GM19239 (cell line): ENCODE measurements around the gene CXorf58.
"Not testable (repeated sequence)": the region's sequence is repeated elsewhere in the genome, so short reads cannot be mapped to it uniquely, and the experiment has no call there.

Source experiments
- DNase-seq: peaks from one replicate; pipeline ENCODE4 v3.0.0; 2011; ENCODE audit warnings: low spot score; ENCODE audit not compliant: insufficient read length
- FAIRE-seq: peaks from 2 replicates; lab custom pipeline; 2011; peaks lifted over from hg19 to GRCh38; lab: Jason Lieb, UNC

The CXorf58 gene, protein sequence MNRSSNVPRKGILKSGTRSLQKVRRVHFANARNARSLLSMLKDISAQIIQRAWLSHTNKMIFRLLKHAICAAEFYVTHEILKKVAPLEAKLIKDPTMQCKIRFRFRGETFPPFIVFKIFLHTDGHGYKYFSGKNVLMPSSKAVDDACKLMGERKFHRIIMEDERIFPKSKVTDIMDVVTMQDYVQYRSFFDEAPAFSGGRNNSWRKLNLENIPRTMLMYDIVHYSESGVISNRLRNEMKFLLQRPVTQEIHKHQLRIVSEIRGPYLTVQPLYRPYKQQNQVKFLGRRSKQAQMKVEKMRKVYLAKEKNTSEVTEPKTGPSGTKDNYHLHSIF

DNA sequence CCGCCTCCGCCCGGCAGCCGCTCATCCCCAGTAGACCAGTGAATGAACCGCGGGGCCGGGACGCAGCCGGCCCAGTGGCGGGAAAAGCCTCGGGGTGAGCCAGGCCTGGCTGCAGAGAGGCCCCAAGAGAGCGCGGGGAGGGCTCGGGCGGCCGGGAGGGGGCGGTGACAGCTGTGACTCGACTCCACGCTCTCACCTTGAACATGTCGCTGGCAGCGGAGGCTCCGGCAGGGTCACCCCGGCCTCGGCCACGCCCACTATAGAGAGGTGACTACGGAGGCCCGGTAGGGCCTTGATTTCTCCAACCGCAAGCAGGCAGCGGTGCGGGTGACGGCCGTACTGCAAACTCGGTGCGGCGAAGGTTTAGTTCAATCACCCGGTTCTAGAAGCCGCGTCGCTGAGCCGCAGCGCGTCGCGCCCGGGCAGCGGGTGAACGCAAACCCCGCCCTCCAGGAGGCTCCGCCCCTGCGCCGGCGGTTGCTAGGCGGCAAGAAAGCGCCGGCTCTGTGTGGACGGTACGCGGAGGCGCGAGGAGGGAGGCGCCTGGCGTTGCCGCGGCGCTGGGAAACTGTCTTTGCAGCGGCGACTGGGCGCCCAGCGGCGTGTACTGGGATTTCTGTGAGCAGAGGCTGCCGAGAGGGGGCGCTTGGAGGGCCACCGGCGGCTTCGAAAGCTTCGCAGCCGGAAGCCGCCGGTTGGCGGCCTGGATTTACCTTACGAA lies at the start of gene CXorf58, which contains the start of gene APOO:
CXorf58 (plus strand) TSS at position 509 of the 721 bp plus-strand sequence. CDS start 2,297 bp downstream, outside the sequence.
APOO (minus strand) TSS at position 441 of the 721 bp plus-strand sequence; CDS start at position 205, 236 bp downstream.
- DNase-seq (peak; percentile 56), FAIRE-seq (peak; percentile 98)

DNA sequence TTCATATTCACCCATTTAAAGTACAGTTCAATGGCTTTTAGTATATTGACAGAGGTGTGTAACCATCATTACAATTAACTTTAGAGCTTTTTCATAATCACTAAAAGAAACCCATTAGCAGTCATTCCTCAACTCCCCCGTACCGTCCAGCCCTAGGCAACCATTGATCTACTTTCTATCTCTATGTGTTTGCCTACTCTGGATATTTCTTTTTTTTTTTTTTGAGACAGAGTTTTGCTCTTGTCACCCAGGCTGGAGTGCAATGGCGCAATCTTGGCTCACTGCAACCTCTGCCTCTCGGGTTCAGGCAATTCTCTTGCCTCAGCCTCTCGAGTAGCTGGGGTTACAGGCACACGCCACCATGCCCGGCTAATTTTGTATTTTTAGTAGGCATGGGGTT lies 48.6 kb upstream of the CXorf58 start:
- FAIRE-seq, DNase-seq: not testable (repeated sequence)

DNA sequence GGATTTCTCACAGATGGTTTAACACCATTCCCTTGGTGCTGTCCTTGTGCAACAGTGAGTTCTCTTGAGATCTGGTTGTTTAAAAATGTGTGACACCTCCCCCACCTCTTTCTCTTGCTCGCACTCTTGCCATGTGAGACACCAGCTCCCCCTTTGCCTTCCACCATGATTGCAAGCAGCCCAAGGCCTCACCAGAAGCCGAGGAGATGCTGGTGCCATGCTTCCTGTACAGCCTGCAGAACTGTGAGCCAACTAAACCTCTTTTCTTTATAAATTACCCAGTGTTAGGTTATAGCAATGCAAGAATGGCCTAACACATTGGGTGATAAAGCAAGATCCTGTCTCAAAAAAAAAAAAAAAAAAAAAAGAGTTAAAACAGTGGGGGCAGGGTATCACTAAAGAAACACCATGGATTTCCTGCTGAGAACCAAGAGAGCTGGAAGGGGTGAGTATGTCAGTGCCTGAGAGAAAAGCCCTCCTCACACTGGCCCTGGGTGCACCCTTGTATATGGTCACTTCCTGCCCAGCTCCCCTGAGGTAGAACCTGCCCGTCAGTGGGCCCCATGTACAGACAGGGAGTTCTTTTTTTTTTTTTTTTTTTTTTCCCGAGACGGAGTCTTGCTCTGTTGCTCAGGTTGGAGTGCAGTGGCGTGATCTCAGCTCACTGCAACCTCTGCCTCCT lies 46.5 kb upstream of the CXorf58 start:
- no peak for FAIRE-seq
- DNase-seq: no peak

DNA sequence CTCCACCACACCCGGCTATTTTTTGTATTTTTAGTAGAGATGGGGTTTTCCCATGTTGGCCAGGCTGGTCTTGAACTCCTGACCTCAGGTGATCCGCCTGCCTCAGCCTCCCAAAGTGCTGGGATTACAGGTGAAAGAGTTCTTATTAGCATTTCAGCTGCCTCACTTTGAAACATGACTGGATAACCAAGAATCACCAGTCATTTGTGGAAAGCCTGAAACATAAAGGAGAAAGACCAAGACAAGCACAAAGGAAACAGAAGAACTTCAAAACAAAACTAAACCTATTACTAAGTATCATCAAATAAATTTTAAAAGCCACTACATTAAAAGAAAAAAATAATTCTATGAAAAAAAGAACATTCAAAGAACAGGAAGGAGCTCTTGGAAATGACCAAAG lies 45.9 kb upstream of the CXorf58 start:
- not testable (repeated sequence) for DNase-seq, FAIRE-seq

DNA sequence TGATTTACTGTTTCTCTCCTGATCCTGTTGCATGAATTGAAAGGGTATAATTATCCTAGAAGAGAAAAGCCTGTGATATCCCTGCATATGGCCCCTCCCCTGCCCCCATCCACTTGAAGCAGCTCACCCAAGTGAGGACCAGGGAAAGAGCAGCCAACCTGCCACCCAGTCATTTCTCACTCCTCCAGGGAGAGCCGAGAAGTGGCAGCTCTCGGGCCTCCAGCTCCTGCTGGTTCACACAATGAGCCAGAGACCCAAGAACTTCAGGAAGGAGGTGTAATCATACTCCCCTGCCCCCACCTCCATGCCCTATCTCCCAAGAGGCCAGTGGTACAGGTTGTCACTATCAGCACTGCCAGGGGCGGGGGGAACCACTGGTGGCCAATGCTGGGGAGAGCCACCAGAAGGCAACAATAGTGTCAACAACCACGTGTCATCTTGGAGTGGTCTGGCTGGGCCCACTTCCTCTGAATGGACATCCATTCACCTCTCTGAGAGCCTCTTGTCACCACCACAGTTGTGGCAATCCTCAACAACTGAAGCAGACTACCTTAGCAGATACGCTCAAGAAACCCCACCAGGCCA lies 43.0 kb upstream of the CXorf58 start:
- DNase-seq (no peak), FAIRE-seq (no peak)

DNA sequence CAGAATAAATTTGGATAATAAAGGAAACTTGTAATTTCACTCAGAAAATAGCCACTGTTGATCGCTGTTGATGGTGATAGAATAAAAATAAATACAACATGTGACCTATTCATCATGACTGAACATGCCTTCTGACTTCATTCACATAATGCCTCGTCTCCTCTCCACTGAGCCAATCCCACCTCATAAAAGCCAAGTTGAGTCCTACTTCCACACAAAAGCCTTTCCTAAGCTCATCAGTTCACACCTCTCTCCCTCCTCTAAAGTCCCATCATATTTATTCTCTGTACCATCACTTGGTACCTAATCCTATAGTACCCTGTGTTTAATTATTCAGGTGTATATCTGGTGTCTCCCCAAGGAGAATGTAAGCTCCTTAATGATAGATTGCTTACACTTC lies 37.8 kb upstream of the CXorf58 start:
- FAIRE-seq: no peak
- DNase-seq: no peak

DNA sequence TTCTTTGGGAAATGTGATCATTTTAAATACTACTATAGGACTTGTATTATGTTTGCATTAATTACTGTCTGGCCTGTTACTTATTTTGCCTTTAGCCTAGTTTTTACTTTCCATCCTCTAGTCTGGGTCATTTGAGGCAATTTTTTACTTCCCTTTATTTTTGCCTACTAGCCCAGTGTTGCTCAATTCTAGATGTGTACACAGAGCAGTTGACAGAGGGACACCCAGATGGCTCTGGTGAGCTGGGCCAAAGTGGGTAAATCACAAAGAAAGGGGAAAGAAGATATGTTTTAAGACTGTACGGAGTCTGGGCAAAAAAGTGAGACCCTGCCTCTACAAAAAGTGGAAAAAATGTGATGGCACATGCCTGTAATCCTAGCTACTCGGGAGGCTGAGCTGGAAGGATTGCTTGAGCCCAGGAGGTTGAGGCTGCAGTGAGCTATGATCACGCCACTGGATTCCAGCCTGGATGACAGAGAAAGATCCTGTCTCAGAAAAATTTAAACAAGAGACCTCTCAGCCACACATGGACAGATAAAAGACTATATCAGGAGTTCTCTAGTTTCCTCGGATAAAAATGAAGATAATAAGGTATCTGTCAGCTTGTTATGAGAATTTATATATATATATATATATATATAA lies 35.8 kb upstream of the CXorf58 start:
- peak; percentile 11 for FAIRE-seq
- DNase-seq: no peak

DNA sequence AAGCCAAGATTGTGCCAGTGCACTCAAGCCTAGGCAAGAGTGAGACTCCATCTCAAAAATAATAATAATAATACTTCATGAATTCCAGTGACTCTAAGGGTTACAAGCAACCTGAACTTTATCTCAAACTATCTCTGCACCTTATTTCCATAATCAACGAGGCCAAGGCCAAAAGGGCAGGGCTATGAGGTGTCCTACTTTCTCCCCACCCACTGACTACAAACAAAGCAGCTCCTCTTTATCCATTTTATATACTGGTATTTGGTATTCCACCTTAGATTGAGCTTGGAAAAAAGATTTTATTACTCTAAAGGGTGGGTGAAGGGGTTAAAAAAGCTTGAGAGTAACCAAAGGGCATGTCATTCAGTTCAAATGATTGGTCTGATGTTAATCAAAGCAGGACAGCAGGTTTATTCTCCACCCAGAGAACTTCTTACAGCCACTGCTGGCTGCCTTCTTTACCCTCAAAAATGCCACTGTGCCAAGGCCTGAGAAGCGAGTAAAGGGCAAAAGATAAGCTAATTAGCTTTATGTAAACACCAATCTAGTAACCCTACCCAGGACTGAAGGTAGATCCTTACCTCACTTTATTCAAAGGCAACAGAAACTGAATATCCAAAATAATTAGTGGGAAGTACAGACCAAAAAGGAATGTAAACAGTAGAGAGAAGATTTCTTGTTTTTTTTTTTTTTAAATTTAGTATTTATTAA lies 28.3 kb upstream of the CXorf58 start:
- FAIRE-seq (no peak), DNase-seq (no peak)

DNA sequence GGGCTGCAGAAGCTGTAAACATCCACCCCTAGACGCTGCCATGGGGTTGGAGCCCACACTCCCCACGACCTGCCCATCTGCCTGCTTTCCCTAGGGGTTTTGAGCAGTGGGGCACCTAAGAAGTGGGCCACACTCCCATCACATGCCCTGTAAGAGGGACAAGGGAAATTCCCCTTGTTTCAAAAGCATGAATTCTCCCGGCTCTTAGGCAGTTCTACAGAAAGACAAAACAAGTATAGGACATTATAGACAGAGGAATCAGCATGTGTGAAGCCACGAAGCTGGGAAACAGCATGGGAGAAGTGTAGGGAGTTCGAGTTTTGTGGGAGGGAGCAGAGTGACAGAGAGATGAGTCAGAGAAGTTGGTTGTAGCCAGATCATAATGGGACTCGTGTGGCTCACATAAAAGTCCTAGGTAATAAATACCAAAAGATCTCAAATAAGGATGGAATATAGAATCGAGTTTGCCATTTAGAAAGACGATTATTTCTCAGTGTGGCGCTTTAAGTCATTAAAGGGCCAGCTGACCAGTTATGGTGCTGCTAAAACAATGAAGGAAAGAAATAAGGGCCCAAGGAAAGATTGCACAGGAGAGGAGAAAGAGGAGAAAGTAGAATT lies 24.0 kb upstream of the CXorf58 start:
- no peak for DNase-seq

DNA sequence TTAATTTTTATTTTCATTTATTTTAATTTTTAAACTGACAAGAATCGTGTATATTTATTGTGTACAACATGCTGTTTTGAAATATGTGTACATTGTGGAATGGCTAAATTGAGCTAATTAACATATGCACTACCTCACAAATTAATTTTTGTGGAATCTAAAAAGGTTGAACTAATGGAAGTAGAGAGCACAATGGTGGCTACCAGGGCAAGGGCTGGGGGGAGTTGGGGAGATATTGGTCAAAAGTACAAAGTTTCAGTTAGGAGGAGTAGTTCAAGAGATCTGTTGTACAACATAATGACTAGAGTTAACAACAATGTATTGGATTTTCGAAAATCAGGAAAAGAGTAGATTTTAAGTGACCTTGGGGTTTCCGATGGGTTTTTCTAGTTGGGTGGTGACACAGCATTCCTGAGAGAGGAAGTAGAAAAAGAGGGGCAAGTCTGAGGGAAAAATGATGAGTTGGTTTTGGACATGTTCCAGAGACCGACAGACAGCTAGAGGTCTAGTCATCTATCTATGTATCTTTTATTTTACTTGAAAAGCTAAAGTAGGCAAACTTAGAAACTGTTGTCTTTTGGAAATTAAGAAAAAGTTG lies 23.3 kb upstream of the CXorf58 start:
- peak; percentile 68 for FAIRE-seq
- no peak for DNase-seq

More for the DNA sequence above, 24.0 kb upstream of the CXorf58 start:
- no peak for FAIRE-seq

DNA sequence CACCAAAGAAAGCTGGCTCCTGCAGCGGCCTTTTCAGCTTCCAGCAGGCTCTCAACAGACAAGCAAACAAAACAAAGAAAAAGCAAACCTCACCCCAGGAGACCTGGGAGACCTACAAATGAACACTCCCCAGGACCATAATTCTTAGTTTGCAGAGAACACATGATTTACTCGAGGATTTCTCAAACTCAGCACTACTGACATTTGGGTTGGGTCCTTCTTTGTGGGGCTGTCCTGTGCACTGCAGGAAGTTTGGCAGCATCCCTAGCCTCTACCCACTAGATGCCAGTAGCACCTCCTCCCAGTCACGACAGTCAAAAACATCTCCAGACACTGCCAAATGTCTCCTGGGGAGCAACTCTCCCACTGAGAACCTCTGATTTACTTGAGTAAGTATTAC lies 22.0 kb upstream of the CXorf58 start:
- FAIRE-seq: no peak
- no peak for DNase-seq

DNA sequence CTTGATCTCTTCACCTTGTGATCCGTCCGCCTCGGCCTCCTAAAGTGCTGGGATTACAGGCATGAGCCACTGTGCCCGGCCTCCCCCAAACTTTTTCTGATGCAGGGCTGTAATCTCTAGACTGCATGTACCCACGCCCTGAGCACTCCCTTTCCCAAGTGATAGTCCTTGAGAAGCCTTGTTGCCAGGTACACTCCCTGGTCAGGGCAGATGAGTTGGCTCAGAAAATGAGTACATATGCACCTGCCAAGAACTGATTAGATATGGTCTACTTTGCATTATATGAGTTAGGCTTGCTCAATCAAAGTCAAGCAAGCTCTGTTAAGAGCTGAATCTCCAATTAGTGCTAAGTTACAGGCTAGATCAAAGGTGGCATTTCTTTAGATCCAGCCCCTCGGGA lies 20.4 kb upstream of the CXorf58 start:
- DNase-seq (no peak), FAIRE-seq (no peak)

DNA sequence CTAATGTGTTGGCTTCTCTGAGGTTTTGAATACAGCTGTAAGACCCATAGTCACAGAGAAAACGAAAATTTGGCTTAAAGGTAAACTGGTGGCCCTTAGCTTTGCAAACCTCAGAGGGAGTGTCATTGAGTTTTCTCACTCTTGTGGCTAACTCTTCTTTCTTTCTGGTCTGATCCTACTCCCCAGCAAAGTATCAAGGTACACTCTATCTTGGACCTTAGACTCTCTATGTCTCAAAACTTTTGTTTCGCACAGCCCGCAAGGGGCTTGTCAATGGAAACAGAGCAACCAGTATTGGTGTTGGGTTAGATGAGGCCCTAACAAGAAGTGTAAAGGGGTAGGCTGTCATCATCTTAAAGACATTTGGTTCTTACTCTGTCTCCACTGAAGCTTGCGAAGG lies 19.9 kb upstream of the CXorf58 start:
- no peak for FAIRE-seq
- DNase-seq: no peak

DNA sequence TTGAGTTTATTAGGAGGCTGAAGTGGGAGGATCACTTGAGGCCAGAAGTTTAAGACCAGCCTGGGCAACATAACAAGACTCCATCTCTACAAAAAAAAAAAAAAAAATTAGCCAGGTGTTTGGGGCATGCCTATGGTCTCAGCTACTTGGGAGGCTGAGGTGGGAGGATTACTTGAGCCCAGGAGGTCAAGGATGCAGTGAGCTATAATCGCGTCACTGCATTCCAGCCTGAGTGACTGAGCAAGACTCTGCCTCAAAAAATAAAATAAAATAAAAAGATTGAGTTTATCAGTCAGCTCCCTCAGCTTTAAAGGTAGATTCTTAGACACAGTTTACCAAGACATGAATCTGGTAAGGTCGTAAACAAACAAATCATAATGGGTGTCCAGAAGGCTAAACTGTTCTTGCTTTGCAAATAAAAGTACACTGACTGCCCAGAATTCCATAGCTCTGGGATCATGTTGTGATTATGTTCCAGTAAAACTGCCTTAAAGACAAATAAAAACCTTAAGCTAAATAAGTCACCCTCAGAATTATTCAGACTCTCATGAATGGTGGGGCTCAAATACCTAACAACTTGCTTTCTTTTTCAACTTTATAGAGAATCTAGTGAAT lies 18.8 kb upstream of the CXorf58 start:
- DNase-seq (no peak), FAIRE-seq (no peak)

DNA sequence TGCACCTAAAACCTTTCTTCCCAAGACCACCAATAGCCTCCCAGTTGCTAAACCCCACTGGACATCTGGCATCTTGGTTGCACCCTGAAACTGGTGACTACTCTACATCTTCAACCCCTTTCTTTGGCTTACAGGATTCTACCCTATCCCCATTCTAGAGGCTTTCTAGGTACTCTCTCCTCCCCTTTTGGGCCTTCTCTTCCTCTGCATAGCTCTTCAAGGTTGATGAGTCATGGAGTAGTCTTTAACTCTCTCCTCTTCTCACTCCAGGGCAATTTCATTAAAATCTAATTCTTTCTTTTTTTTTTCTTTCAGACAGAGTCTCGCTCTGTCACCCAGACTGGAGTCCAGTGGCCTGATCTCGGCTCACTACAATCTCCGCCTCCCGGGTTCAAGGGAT lies 16.9 kb upstream of the CXorf58 start:
- DNase-seq: no peak
- no peak for FAIRE-seq

DNA sequence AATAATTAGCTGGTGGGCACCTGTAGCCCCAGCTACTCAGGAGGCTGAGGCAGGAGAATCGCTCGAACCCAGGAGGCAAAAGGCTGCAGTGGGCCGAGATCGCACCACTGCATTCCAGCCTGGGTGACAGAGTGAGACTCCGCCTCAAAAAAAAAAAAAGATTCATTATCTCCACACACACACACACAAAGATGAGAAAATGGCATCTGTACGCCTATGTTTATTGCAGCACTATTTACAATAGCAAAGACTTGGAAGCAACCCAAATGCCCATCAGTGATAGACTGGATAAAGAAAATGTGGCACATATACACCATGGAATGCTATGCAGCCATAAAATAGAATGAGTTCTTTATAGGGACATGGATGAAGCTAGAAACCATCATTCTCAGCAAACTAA lies 12.8 kb upstream of the CXorf58 start:
- DNase-seq, FAIRE-seq: not testable (repeated sequence)

DNA sequence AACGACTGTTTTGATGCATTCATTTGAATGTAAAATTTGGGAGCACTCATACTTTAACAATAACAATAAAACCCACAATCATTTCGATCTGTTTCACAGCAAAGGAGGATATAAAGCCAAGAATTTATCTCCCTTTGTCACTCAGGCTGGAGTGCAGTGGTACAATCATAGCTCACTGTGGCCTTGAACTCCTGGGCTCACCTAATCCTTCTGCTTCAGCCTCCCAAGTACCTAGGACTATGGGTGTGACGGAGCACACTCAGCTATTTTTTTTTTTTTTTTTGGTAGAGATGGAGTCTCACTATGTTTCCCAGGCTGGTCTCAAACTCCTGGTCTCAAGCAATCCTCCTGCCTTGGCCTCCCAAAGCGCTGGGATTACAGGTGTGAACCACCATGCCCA lies 11.3 kb upstream of the CXorf58 start:
- FAIRE-seq, DNase-seq: not testable (repeated sequence)

DNA sequence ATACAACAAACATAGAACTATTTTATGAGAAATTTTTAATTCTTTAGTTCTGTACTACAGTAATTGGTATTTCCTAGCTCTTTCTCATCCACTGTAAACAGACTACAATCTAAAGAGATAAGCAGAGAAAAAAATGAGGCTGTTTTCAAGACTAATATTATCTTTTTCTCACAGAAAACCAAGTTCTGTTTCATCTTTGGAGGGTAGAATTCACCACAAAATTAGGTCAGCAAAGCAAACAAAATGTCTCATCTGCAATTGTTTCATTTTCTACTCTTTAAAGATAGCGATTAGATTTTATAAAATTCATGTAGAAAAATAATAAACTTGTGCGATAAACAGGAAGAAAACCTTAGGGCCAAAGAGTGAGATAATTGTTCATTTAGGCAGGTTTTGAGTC lies 10.8 kb upstream of the CXorf58 start:
- FAIRE-seq: no peak

More for the DNA sequence above, 10.8 kb upstream of the CXorf58 start:
- DNase-seq: no peak
